GM23338 (cell line): ENCODE data around the gene DDTL. TPM values are rescaled to one million over a fixed set of nuclear protein-coding genes. Genes with fewer than 3 reads are reported as not detected.

Experiments used
- ATAC-seq: fragments of 200-7000 bp; cut with Tn5 transposase; 3 replicates; pipeline ENCODE4 v1.9.1; 2020
- DNase-seq: peaks from one replicate; pipeline ENCODE4 v3.0.0-alpha.2; 2015; ENCODE audit warnings: low spot score
- H2AFZ ChIP-seq: fragments of 200-600 bp; sonication (generic); 2 replicates; pipeline ENCODE4 v1.8.0; 2016; ENCODE audit warnings: antibody characterized with exemption, mild to moderate bottlenecking, moderate library complexity
- H3F3A ChIP-seq: fragments of 200-600 bp; sonication (generic); replicated peaks from 2 replicates; pipeline ENCODE4 v1.8.0; 2017; ENCODE audit warnings: antibody characterized with exemption, mixed run types, low read depth
- H3K27ac ChIP-seq: fragments of 200-600 bp; sonication (generic); 2 replicates; pipeline ENCODE4 v1.6.1; 2016; ENCODE audit warnings: low read depth
- H3K27me3 ChIP-seq: fragments of 200-600 bp; sonication (generic); 2 replicates; pipeline ENCODE4 v1.8.0; 2016; ENCODE audit warnings: mild to moderate bottlenecking, mixed run types, moderate library complexity; ENCODE audit not compliant: insufficient read depth
- H3K36me3 ChIP-seq: fragments of 200-600 bp; sonication (generic); 2 replicates; pipeline ENCODE4 v1.8.0; 2016; ENCODE audit warnings: mild to moderate bottlenecking; ENCODE audit not compliant: insufficient read depth
- H3K4me1 ChIP-seq: fragments of 200-600 bp; sonication (generic); 2 replicates; pipeline ENCODE4 v1.8.0; 2016; ENCODE audit warnings: mild to moderate bottlenecking, moderate library complexity; ENCODE audit not compliant: insufficient read depth
- H3K4me2 ChIP-seq: fragments of 200-600 bp; sonication (generic); 2 replicates; pipeline ENCODE4 v1.7.1; 2017; ENCODE audit warnings: mixed run types
- H3K4me3 ChIP-seq: fragments of 200-600 bp; sonication (generic); 2 replicates; pipeline ENCODE4 v1.6.1; 2016; ENCODE audit warnings: mixed run types
- H3K79me2 ChIP-seq: fragments of 200-600 bp; sonication (generic); replicated peaks from 2 replicates; pipeline ENCODE4 v1.8.0; 2017; ENCODE audit warnings: mild to moderate bottlenecking; ENCODE audit not compliant: insufficient read depth
- H3K9me2 ChIP-seq: fragments of 200-600 bp; sonication (generic); 2 replicates; pipeline ENCODE4 v1.8.0; 2017; ENCODE audit not compliant: insufficient read depth
- H4K20me1 ChIP-seq: fragments of 200-600 bp; sonication (generic); replicated peaks from 2 replicates; pipeline ENCODE4 v1.8.0; 2017; ENCODE audit warnings: mild to moderate bottlenecking; ENCODE audit not compliant: insufficient read depth
- H3K27ac Mint-ChIP-seq: 2 replicates; pipeline ENCODE4 v1.8.0; 2020; ENCODE audit warnings: inconsistent platforms, mild to moderate bottlenecking, moderate library complexity, mixed read lengths
- H3K27me3 Mint-ChIP-seq: 3 replicates; pipeline ENCODE4 v1.8.0; 2022; ENCODE audit warnings: low read depth, mild to moderate bottlenecking, moderate library complexity, mixed read lengths, inconsistent platforms; ENCODE audit not compliant: insufficient read depth, poor library complexity
- H3K36me3 Mint-ChIP-seq: 3 replicates; pipeline ENCODE4 v1.8.0; 2021; ENCODE audit warnings: low read depth, mild to moderate bottlenecking, inconsistent platforms, moderate library complexity, mixed read lengths
- H3K4me1 Mint-ChIP-seq: 3 replicates; pipeline ENCODE4 v1.8.0; 2020; ENCODE audit warnings: mild to moderate bottlenecking, inconsistent platforms, mixed read lengths
- H3K4me3 Mint-ChIP-seq: 3 replicates; pipeline ENCODE4 v1.8.0; 2021; ENCODE audit warnings: moderate library complexity, mild to moderate bottlenecking, inconsistent platforms, mixed read lengths
- H3K9me3 Mint-ChIP-seq: 3 replicates; pipeline ENCODE4 v1.8.0; 2020; ENCODE audit warnings: moderate library complexity, mild to moderate bottlenecking, inconsistent platforms, mixed read lengths
- EZH2 ChIP-seq: fragments of 200-600 bp; sonication (generic); IDR thresholded peaks from one replicate; pipeline ENCODE4 v1.8.0; 2017; ENCODE audit warnings: antibody characterized with exemption, mild to moderate bottlenecking, low read depth; ENCODE audit not compliant: unreplicated experiment
- EZH2phosphoT487 ChIP-seq: fragments of 200-600 bp; sonication (generic); IDR thresholded peaks from one replicate; pipeline ENCODE4 v1.8.1; 2018; ENCODE audit warnings: antibody characterized with exemption; ENCODE audit not compliant: unreplicated experiment
- JUNB ChIP-seq: IDR thresholded peaks from one replicate; pipeline ENCODE4 v1.6.1; 2016; ENCODE audit warnings: antibody characterized with exemption; ENCODE audit not compliant: unreplicated experiment
- NANOG ChIP-seq: IDR thresholded peaks from 2 replicates; pipeline ENCODE4 v1.6.1; 2016; ENCODE audit warnings: antibody characterized with exemption, borderline replicate concordance
- POLR2AphosphoS5 ChIP-seq: IDR thresholded peaks from 2 replicates; pipeline ENCODE4 v1.6.1; 2016; ENCODE audit warnings: antibody characterized with exemption, low read depth
- STAT1 ChIP-seq: IDR thresholded peaks from one replicate; pipeline ENCODE4 v1.6.1; 2016; ENCODE audit warnings: antibody characterized with exemption; ENCODE audit not compliant: unreplicated experiment
- ZNF331 ChIP-seq: fragments of 250-450 bp; sonication (Bioruptor Pico); IDR thresholded peaks from 2 replicates; pipeline ENCODE4 v1.5.0; 2020; ENCODE audit warnings: low read depth, mild to moderate bottlenecking, moderate library complexity
- polyA plus RNA-seq: library from polyadenylated mRNA; unstranded; fragments of >200 nt; fragmentation: Nextera tagmentation; extraction: Ambion mirVana; gene quantifications from 2 replicates; pipeline ENCODE4 v1.2.1, GENCODE V29; 2016
- total RNA-seq: library from RNA; depleted of rRNA; stranded (reverse); fragments of >200 nt; shearing (Covaris generic); gene quantifications from 2 replicates; pipeline ENCODE4 v1.2.3, GENCODE V29; 2014
- TF ChIP-seq, protein P1 (sequence below): IDR thresholded peaks from 2 replicates; pipeline ENCODE4 v1.6.1; 2016; ENCODE audit warnings: antibody characterized with exemption
- TF ChIP-seq, protein P2 (sequence below): fragments of 250-450 bp; sonication (Bioruptor Pico); IDR thresholded peaks from 2 replicates; pipeline ENCODE4 v1.5.0; 2020; ENCODE audit warnings: mild to moderate bottlenecking, moderate library complexity
- TF ChIP-seq, protein P3 (sequence below), 2 experiments: fragments of 200-600 bp in 1 of 2; sonication (generic) in 1 of 2; conservative IDR thresholded peaks; 2 replicates each; pipeline versions ENCODE4 v1.5.1 to v1.6.1; 2016 to 2017; ENCODE audit warnings: antibody characterized with exemption in 2 of 2, low read depth in 2 of 2, mild to moderate bottlenecking in 2 of 2, moderate library complexity in 1 of 2

Gene DDTL
- total and polyA plus RNA-seq, 2 experiments from 2014 or later = 2.1 to 3.7 TPM

DNA sequence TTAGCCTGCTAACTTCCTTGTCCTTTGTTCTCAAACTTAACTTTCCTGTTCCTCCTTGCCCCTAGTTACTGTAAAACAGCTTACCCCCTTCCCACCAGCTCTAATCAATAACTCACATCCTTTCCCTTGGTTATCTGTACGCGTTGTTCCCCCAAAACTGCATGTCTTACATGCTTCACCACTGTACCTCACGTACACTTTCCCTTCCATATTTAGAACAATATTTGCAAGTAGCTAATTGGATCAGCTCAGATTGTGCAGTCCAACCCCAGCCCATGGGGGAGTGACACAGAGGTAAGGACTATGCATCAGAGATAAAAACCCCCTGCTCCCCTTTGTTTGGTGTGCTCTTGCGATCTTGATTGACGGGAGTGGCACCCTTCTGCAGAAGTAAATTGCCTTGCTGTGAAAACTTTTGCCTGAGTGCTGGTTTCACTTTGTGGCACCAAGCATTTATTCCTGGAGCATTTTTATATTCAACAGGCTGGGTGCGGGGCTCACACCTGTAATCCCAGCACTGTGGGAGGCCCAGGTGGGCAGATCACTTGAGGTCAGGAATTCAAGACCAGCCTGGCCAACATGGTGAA, 41.6 kb upstream of the DDTL start:
- H3K4me3 Mint-ChIP-seq = no peak overlapping the region

More for the DNA sequence above, 41.6 kb upstream of the DDTL start:
- H3K4me3 ChIP-seq = no peak overlapping the region
- ATAC-seq (no peak), DNase-seq (no peak)
- peaks cover 3% of the 10 kb centered on the region; the same call in 1 of the 2 replicates for H4K20me1 ChIP-seq
- H3K36me3 ChIP-seq = peaks cover 8% of the 10 kb centered on the region
- H3K4me1 Mint-ChIP-seq = no peaks in the 10 kb centered on the region
- peaks cover 1% of the 10 kb centered on the region for H3K27me3 Mint-ChIP-seq
- no peaks in the 10 kb centered on the region for H3K79me2 ChIP-seq
- H3K36me3 Mint-ChIP-seq = peaks cover 61% of the 10 kb centered on the region
- H3K27ac ChIP-seq = no peak overlapping the region
- no peaks in the 10 kb centered on the region for H3F3A ChIP-seq
- H3K9me2 ChIP-seq = no peaks in the 10 kb centered on the region
- no peak overlapping the region for H3K4me2 ChIP-seq
- no peak overlapping the region for H3K27ac Mint-ChIP-seq
- TF ChIP-seq POLR2AphosphoS5 (no peak), NANOG (no peak), EZH2 (no peak), JUNB (no peak), STAT1 (no peak), EZH2phosphoT487 (no peak), ZNF331 (no peak)
- TF ChIP-seq, protein P1, sequence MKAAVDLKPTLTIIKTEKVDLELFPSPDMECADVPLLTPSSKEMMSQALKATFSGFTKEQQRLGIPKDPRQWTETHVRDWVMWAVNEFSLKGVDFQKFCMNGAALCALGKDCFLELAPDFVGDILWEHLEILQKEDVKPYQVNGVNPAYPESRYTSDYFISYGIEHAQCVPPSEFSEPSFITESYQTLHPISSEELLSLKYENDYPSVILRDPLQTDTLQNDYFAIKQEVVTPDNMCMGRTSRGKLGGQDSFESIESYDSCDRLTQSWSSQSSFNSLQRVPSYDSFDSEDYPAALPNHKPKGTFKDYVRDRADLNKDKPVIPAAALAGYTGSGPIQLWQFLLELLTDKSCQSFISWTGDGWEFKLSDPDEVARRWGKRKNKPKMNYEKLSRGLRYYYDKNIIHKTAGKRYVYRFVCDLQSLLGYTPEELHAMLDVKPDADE = no peak
- TF ChIP-seq, protein P2, sequence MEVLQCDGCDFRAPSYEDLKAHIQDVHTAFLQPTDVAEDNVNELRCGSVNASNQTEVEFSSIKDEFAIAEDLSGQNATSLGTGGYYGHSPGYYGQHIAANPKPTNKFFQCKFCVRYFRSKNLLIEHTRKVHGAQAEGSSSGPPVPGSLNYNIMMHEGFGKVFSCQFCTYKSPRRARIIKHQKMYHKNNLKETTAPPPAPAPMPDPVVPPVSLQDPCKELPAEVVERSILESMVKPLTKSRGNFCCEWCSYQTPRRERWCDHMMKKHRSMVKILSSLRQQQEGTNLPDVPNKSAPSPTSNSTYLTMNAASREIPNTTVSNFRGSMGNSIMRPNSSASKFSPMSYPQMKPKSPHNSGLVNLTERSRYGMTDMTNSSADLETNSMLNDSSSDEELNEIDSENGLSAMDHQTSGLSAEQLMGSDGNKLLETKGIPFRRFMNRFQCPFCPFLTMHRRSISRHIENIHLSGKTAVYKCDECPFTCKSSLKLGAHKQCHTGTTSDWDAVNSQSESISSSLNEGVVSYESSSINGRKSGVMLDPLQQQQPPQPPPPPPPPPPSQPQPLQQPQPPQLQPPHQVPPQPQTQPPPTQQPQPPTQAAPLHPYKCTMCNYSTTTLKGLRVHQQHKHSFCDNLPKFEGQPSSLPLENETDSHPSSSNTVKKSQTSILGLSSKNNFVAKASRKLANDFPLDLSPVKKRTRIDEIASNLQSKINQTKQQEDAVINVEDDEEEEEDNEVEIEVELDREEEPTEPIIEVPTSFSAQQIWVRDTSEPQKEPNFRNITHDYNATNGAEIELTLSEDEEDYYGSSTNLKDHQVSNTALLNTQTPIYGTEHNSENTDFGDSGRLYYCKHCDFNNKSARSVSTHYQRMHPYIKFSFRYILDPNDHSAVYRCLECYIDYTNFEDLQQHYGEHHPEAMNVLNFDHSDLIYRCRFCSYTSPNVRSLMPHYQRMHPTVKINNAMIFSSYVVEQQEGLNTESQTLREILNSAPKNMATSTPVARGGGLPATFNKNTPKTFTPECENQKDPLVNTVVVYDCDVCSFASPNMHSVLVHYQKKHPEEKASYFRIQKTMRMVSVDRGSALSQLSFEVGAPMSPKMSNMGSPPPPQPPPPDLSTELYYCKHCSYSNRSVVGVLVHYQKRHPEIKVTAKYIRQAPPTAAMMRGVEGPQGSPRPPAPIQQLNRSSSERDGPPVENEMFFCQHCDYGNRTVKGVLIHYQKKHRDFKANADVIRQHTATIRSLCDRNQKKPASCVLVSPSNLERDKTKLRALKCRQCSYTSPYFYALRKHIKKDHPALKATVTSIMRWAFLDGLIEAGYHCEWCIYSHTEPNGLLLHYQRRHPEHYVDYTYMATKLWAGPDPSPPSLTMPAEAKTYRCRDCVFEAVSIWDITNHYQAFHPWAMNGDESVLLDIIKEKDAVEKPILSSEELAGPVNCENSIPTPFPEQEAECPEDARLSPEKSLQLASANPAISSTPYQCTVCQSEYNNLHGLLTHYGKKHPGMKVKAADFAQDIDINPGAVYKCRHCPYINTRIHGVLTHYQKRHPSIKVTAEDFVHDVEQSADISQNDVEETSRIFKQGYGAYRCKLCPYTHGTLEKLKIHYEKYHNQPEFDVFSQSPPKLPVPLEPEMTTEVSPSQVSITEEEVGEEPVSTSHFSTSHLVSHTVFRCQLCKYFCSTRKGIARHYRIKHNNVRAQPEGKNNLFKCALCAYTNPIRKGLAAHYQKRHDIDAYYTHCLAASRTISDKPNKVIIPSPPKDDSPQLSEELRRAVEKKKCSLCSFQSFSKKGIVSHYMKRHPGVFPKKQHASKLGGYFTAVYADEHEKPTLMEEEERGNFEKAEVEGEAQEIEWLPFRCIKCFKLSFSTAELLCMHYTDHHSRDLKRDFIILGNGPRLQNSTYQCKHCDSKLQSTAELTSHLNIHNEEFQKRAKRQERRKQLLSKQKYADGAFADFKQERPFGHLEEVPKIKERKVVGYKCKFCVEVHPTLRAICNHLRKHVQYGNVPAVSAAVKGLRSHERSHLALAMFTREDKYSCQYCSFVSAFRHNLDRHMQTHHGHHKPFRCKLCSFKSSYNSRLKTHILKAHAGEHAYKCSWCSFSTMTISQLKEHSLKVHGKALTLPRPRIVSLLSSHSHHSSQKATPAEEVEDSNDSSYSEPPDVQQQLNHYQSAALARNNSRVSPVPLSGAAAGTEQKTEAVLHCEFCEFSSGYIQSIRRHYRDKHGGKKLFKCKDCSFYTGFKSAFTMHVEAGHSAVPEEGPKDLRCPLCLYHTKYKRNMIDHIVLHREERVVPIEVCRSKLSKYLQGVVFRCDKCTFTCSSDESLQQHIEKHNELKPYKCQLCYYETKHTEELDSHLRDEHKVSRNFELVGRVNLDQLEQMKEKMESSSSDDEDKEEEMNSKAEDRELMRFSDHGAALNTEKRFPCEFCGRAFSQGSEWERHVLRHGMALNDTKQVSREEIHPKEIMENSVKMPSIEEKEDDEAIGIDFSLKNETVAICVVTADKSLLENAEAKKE = no peak
- TF ChIP-seq, protein P3, sequence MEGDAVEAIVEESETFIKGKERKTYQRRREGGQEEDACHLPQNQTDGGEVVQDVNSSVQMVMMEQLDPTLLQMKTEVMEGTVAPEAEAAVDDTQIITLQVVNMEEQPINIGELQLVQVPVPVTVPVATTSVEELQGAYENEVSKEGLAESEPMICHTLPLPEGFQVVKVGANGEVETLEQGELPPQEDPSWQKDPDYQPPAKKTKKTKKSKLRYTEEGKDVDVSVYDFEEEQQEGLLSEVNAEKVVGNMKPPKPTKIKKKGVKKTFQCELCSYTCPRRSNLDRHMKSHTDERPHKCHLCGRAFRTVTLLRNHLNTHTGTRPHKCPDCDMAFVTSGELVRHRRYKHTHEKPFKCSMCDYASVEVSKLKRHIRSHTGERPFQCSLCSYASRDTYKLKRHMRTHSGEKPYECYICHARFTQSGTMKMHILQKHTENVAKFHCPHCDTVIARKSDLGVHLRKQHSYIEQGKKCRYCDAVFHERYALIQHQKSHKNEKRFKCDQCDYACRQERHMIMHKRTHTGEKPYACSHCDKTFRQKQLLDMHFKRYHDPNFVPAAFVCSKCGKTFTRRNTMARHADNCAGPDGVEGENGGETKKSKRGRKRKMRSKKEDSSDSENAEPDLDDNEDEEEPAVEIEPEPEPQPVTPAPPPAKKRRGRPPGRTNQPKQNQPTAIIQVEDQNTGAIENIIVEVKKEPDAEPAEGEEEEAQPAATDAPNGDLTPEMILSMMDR (conservative IDR thresholded peaks at IDR 0.05; ENCODE audit: low read depth in 2 of 2) = no peak
- peaks cover 38% of the 10 kb centered on the region for H3K9me3 Mint-ChIP-seq
- no peaks in the 10 kb centered on the region for H3K27me3 ChIP-seq
- H2AFZ ChIP-seq = no peak overlapping the region
- no peaks in the 10 kb centered on the region for H3K4me1 ChIP-seq
